ENCODE measurements around the gene NAP1L4. TPM values are rescaled to one million over a fixed set of nuclear protein-coding genes. Genes with fewer than 3 reads are reported as not detected.

Gene NAP1L4
- total RNA-seq, 1 experiment from 2014 or later, result 144 TPM

GRCh38 chr11:2960139-2960538 is 32.0 kb downstream of the NAP1L4 start:
- no peaks in the 10 kb centered on the region for H3K27me3 ChIP-seq (ENCODE audit: insufficient read depth, low read length)
- peaks cover 3% of the 10 kb centered on the region; the same call in 1 of the 2 replicates for H4K20me1 ChIP-seq (ENCODE audit: insufficient read depth)
- no peak overlapping the region for H3K27ac ChIP-seq (ENCODE audit: low read depth, low read length)
- peaks cover 89% of the 10 kb centered on the region for H3K79me2 ChIP-seq (ENCODE audit: insufficient read depth, low read length)
- H3K4me2 ChIP-seq (ENCODE audit: low read length), result no peak overlapping the region
- peaks cover 66 to 69% of the 10 kb centered on the region in 2 experiments for H3K36me3 ChIP-seq (ENCODE audit: control insufficient read depth in 1 of 2, insufficient read depth in 2 of 2, low read length in 2 of 2)
- no peaks in the 10 kb centered on the region for H3K9me3 ChIP-seq (ENCODE audit: control insufficient read depth in 1 of 2, insufficient read depth in 1 of 2, low read depth in 1 of 2, low read length in 2 of 2)
- TF ChIP-seq YY1 (IDR thresholded peaks at IDR 0.05; ENCODE audit: extremely low read depth, insufficient replicate concordance, low read depth, low read length) (no peak), EZH2phosphoT487 (IDR thresholded peaks at IDR 0.05; ENCODE audit: borderline replicate concordance) (no peak), ELF1 (IDR thresholded peaks at IDR 0.05; ENCODE audit: borderline replicate concordance, low read depth) (no peak), POLR2AphosphoS5 (IDR thresholded peaks at IDR 0.05; ENCODE audit: low read depth, low read length) (no peak), TCF7L2 (IDR thresholded peaks at IDR 0.05; ENCODE audit: borderline replicate concordance, extremely low read depth, insufficient read depth, insufficient read length) (no peak), ZFX (IDR thresholded peaks at IDR 0.05) (no peak), EZH2 (IDR thresholded peaks at IDR 0.05) (no peak), CTCF (IDR thresholded peaks at IDR 0.05 in 2 of 3, conservative IDR thresholded peaks at IDR 0.05 in 1 of 3; ENCODE audit: borderline replicate concordance in 1 of 3, insufficient read depth in 1 of 3, low read depth in 2 of 3, low read length in 2 of 3) (no peak), REST (IDR thresholded peaks at IDR 0.05; ENCODE audit: low read depth) (no peak), RAD21 (IDR thresholded peaks at IDR 0.05; ENCODE audit: low read depth) (no peak), ZBTB33 (IDR thresholded peaks at IDR 0.05; ENCODE audit: extremely low read depth, insufficient replicate concordance, low read length) (no peak)
- DNase-seq (ENCODE audit: low read depth, low spot score), result no peak
- ATAC-seq, result no peak
- no TSS peak for BruUV-seq (replicated peaks)
- H3K4me1 ChIP-seq (ENCODE audit: control insufficient read depth in 1 of 2, insufficient read depth in 2 of 2, low read length in 2 of 2), result no peaks in the 10 kb centered on the region
- RAD21 ChIA-PET (ENCODE audit: low non-redundant PET in 1 of 2, low total read pairs in 2 of 2, uncharacterized antibody in 2 of 2, unreplicated experiment in 2 of 2), result no interaction called here
- no peak overlapping the region for H2AFZ ChIP-seq (ENCODE audit: low read depth, low read length, poor library complexity, severe bottlenecking)
- CTCF ChIA-PET, result no interaction called here
- H3K9me2 ChIP-seq (ENCODE audit: insufficient read depth), result no peaks in the 10 kb centered on the region
- H3K9ac ChIP-seq (ENCODE audit: low read length), result no peak overlapping the region
- intact Hi-C loops (cut with micrococcal nuclease), result no loop called here
- POLR2A ChIA-PET, result no interaction called here
- H3K4me3 ChIP-seq (replicated peaks in 1 of 2; ENCODE audit: low read depth in 1 of 2, low read length in 2 of 2), result no peak overlapping the region

Data from HCT116 (cell line).